Liver (tissue), 9 donors: ENCODE results near the gene ZNF335. TPM values are rescaled to one million over a fixed set of nuclear protein-coding genes. Genes with fewer than 3 reads are reported as not detected.

Experiments
- DNase-seq: peaks from one replicate; pipeline ENCODE4 v3.0.0-alpha.2; 2017; ENCODE audit warnings: low spot score
- H3K27ac ChIP-seq, 2 donors: one replicate each; pipeline ENCODE4 v1.7.0; 2013; ENCODE audit warnings: inconsistent platforms in 2 of 2, low read length in 2 of 2, control low read depth in 1 of 2, low read depth in 1 of 2, mild to moderate bottlenecking in 1 of 2
- H3K27me3 ChIP-seq, 4 donors: one replicate each; pipeline versions ENCODE4 v1.6.1 to v1.7.0; 2013; ENCODE audit warnings: low read length in 3 of 4, inconsistent platforms in 1 of 4, mild to moderate bottlenecking in 1 of 4, moderate library complexity in 1 of 4; ENCODE audit not compliant: control insufficient read depth in 4 of 4, insufficient read depth in 4 of 4
- H3K36me3 ChIP-seq, 4 donors: one replicate each; pipeline versions ENCODE4 v1.6.1 to v1.7.0; 2013; ENCODE audit warnings: low read length in 3 of 4, mild to moderate bottlenecking in 3 of 4, low read depth in 1 of 4, moderate library complexity in 1 of 4; ENCODE audit not compliant: control insufficient read depth in 4 of 4, insufficient read depth in 3 of 4
- H3K4me1 ChIP-seq, 4 donors: one replicate each; pipeline versions ENCODE4 v1.6.1 to v1.7.0; 2013; ENCODE audit warnings: low read length in 3 of 4, mild to moderate bottlenecking in 3 of 4, moderate library complexity in 1 of 4; ENCODE audit not compliant: control insufficient read depth in 4 of 4, insufficient read depth in 4 of 4
- H3K4me3 ChIP-seq, 3 donors: one replicate each; pipeline versions ENCODE4 v1.6.1 to v1.7.0; 2013; ENCODE audit warnings: low read length in 3 of 3, control low read depth in 1 of 3, low read depth in 1 of 3, mild to moderate bottlenecking in 1 of 3
- H3K9ac ChIP-seq, 2 donors: one replicate each; pipeline ENCODE4 v1.7.0; 2013; ENCODE audit warnings: low read length in 2 of 2, mild to moderate bottlenecking in 2 of 2, moderate library complexity in 2 of 2, control low read depth in 1 of 2, low read depth in 1 of 2
- H3K9me3 ChIP-seq, 4 donors: one replicate each; pipeline versions ENCODE4 v1.6.1 to v1.7.0; 2013; ENCODE audit warnings: low read length in 3 of 4; ENCODE audit not compliant: control insufficient read depth in 4 of 4
- CTCF ChIP-seq: fragments of 150-350 bp; IDR thresholded peaks from 2 replicates; pipeline ENCODE4 v1.5.1; 2017; ENCODE audit warnings: improper control_type of control experiment, low read depth, low read length; ENCODE audit not compliant: missing input control
- EGR1 ChIP-seq, 2 donors: IDR thresholded peaks; 2 replicates each; pipeline ENCODE4 v1.6.1; 2016 to 2018; ENCODE audit warnings: antibody characterized with exemption in 2 of 2, low read depth in 2 of 2
- FOXA1 ChIP-seq: IDR thresholded peaks from 2 replicates; pipeline ENCODE4 v1.6.1; 2016; ENCODE audit warnings: antibody characterized with exemption
- GABPA ChIP-seq, 2 donors: IDR thresholded peaks in 1 of 2; conservative IDR thresholded peaks in 1 of 2; 2 replicates each; pipeline ENCODE4 v1.6.1; 2016; ENCODE audit warnings: antibody characterized with exemption in 2 of 2, mild to moderate bottlenecking in 1 of 2, moderate library complexity in 1 of 2
- HNF4A ChIP-seq, 2 donors: conservative IDR thresholded peaks; 2 replicates each; pipeline ENCODE4 v1.6.1; 2016; ENCODE audit warnings: antibody characterized with exemption in 2 of 2, mild to moderate bottlenecking in 2 of 2
- HNF4G ChIP-seq: IDR thresholded peaks from 2 replicates; pipeline ENCODE4 v1.6.1; 2016; ENCODE audit warnings: antibody characterized with exemption
- JUND ChIP-seq, 2 donors: IDR thresholded peaks; 2 replicates each; pipeline ENCODE4 v1.6.1; 2016; ENCODE audit warnings: antibody characterized with exemption in 2 of 2
- NR2F2 ChIP-seq: IDR thresholded peaks from 2 replicates; pipeline ENCODE4 v1.6.1; 2016; ENCODE audit warnings: antibody characterized with exemption
- RAD21 ChIP-seq, 2 donors: IDR thresholded peaks; 2 replicates each; pipeline ENCODE4 v1.6.1; 2016; ENCODE audit warnings: antibody characterized with exemption in 2 of 2, mild to moderate bottlenecking in 2 of 2
- SP1 ChIP-seq: IDR thresholded peaks from 2 replicates; pipeline ENCODE4 v1.6.1; 2018; ENCODE audit warnings: antibody characterized with exemption, mild to moderate bottlenecking
- YY1 ChIP-seq: IDR thresholded peaks from 2 replicates; pipeline ENCODE4 v1.6.1; 2016; ENCODE audit warnings: antibody characterized with exemption, mild to moderate bottlenecking
- ZBTB33 ChIP-seq: IDR thresholded peaks from 2 replicates; pipeline ENCODE4 v1.6.1; 2016; ENCODE audit warnings: antibody characterized with exemption
- WGBS: extraction: QIAGEN DNeasy Blood & Tissue Kit; methylation state at CpG from one replicate; pipeline ENCODE4 v1.1.7; 2013; 5-methylcytosine and 5-hydroxymethylcytosine counted together
- polyA plus RNA-seq, 2 donors: library from polyadenylated mRNA; stranded (reverse) in 1 of 2; unstranded in 1 of 2; fragments of 200-250 nt in 1 of 2; fragments of >200 nt in 1 of 2; fragmentation: Nextera tagmentation in 1 of 2; extraction: Ambion mirVana in 1 of 2; gene quantifications; one replicate each; pipeline versions ENCODE4 v1.2.1 to v1.2.3, GENCODE V29; 2013 to 2015
- total RNA-seq, 2 donors: library from RNA; depleted of rRNA; stranded (reverse); fragments of >200 nt; gene quantifications; one replicate each; pipeline ENCODE4 v1.2.3, GENCODE V29; 2014
- TF ChIP-seq, protein P1 (sequence below): IDR thresholded peaks from 2 replicates; pipeline ENCODE4 v1.6.1; 2016; ENCODE audit warnings: antibody characterized with exemption
- TF ChIP-seq, protein P2 (sequence below): IDR thresholded peaks from 2 replicates; pipeline ENCODE4 v1.6.1; 2016; ENCODE audit warnings: antibody characterized with exemption
- TF ChIP-seq, protein P3 (sequence below): IDR thresholded peaks from 2 replicates; pipeline ENCODE4 v1.6.1; 2016; ENCODE audit warnings: antibody characterized with exemption, mild to moderate bottlenecking
- donor health status: healthy.
- donor health status: healthy.
- donor health status: healthy.
- donor health status: healthy.
- donor health status: healthy.

Gene ZNF335
- total and polyA plus RNA-seq, 4 donors = 3.0 to 14.6 (median 6.6) TPM

- no peak overlapping the region for H3K27ac ChIP-seq
- 90% methylated on average over 10 of the region's 10 CpGs for WGBS
- H3K9me3 ChIP-seq = no peaks in the 10 kb centered on the region
- TF ChIP-seq EGR1 (IDR thresholded peaks at IDR 0.05; ENCODE audit: low read depth in 2 of 2) = no peak
- no peak for TF ChIP-seq FOXA1
- TF ChIP-seq ZBTB33 = no peak
- TF ChIP-seq, protein P1, sequence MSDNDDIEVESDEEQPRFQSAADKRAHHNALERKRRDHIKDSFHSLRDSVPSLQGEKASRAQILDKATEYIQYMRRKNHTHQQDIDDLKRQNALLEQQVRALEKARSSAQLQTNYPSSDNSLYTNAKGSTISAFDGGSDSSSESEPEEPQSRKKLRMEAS = no peak
- TF ChIP-seq, protein P2, sequence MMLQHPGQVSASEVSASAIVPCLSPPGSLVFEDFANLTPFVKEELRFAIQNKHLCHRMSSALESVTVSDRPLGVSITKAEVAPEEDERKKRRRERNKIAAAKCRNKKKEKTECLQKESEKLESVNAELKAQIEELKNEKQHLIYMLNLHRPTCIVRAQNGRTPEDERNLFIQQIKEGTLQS = no peak
- TF ChIP-seq GABPA (IDR thresholded peaks at IDR 0.05 in 1 of 2, conservative IDR thresholded peaks at IDR 0.05 in 1 of 2) = no peak
- no peak for TF ChIP-seq HNF4A (conservative IDR thresholded peaks at IDR 0.05)
- TF ChIP-seq RAD21 (IDR thresholded peaks at IDR 0.05) = no peak
- no peak for TF ChIP-seq YY1
- no peak for TF ChIP-seq HNF4G
- no peak for TF ChIP-seq NR2F2
- TF ChIP-seq JUND (IDR thresholded peaks at IDR 0.05) = no peak
- H3K4me3 ChIP-seq = no peak overlapping the region
- H3K36me3 ChIP-seq = peaks cover 23 to 81% (median 38%) of the 10 kb centered on the region in 4 donors
- H3K9ac ChIP-seq = no peak overlapping the region
- H3K27me3 ChIP-seq = no peaks in the 10 kb centered on the region
- no peak for DNase-seq
- H3K4me1 ChIP-seq = peaks cover 5 to 16% (median 12%) of the 10 kb centered on the region in 4 donors
Observed at GRCh38 chr20:45948742-45949541, 23.1 kb downstream of the ZNF335 start.

DNA sequence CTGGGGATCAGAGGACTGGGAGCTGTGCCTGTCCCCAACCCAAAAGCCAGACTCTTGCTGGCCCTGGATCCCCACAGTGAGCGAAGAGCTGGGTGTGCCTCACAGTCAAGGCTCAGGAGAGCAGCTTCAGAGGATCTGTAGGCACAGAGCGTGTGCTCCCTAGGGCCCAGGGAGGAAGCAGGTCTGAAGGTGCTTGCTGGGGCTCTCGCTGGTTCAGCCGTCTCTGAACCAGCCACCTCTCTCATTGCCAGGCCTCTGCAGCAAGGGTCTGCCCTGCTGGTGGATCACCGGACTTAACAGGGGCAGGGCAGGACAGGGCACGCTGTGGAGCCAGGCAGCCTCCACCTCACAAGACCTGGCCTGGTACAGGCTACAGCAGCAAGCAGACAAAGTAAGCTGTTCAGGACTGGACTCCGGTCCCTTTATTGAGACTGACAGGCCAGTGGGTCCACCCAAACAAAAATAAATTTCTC lies 23.7 kb downstream of the ZNF335 start:
- no peak overlapping the region for H3K27ac ChIP-seq
- 92% methylated on average over 7 of the region's 7 CpGs for WGBS

More for the DNA sequence above, 23.7 kb downstream of the ZNF335 start:
- Histone ChIP-seq H3K27me3 (no peaks in the 10 kb centered on the region), H3K9ac (no peak overlapping the region), H3K4me3 (no peak overlapping the region), H3K4me1 (peaks cover 5 to 16% (median 12%) of the 10 kb centered on the region in 4 donors), H3K9me3 (no peaks in the 10 kb centered on the region), H3K36me3 (peaks cover 23 to 84% (median 43%) of the 10 kb centered on the region in 4 donors)
- TF ChIP-seq ZBTB33 (no peak), SP1 (no peak), HNF4G (no peak), JUND (IDR thresholded peaks at IDR 0.05) (no peak), CTCF (no peak), RAD21 (IDR thresholded peaks at IDR 0.05) (no peak), YY1 (no peak), GABPA (IDR thresholded peaks at IDR 0.05 in 1 of 2, conservative IDR thresholded peaks at IDR 0.05 in 1 of 2) (no peak), NR2F2 (no peak), EGR1 (IDR thresholded peaks at IDR 0.05; ENCODE audit: low read depth in 2 of 2) (no peak), HNF4A (conservative IDR thresholded peaks at IDR 0.05) (no peak)
- TF ChIP-seq, protein P3, sequence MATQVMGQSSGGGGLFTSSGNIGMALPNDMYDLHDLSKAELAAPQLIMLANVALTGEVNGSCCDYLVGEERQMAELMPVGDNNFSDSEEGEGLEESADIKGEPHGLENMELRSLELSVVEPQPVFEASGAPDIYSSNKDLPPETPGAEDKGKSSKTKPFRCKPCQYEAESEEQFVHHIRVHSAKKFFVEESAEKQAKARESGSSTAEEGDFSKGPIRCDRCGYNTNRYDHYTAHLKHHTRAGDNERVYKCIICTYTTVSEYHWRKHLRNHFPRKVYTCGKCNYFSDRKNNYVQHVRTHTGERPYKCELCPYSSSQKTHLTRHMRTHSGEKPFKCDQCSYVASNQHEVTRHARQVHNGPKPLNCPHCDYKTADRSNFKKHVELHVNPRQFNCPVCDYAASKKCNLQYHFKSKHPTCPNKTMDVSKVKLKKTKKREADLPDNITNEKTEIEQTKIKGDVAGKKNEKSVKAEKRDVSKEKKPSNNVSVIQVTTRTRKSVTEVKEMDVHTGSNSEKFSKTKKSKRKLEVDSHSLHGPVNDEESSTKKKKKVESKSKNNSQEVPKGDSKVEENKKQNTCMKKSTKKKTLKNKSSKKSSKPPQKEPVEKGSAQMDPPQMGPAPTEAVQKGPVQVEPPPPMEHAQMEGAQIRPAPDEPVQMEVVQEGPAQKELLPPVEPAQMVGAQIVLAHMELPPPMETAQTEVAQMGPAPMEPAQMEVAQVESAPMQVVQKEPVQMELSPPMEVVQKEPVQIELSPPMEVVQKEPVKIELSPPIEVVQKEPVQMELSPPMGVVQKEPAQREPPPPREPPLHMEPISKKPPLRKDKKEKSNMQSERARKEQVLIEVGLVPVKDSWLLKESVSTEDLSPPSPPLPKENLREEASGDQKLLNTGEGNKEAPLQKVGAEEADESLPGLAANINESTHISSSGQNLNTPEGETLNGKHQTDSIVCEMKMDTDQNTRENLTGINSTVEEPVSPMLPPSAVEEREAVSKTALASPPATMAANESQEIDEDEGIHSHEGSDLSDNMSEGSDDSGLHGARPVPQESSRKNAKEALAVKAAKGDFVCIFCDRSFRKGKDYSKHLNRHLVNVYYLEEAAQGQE = no peak
- TF ChIP-seq, protein P1 = no peak
- TF ChIP-seq, protein P2 = no peak
- DNase-seq = no peak
